NCI-H510A treated with DMSO at 0.1 percent for 48 hours (cell line): ENCODE data around the gene PHEX.

Experiments used
- DNase-seq: peaks from one replicate; lab custom pipeline; 2025; lab: John Stamatoyannopoulos, UW

PHEX gene

DNA sequence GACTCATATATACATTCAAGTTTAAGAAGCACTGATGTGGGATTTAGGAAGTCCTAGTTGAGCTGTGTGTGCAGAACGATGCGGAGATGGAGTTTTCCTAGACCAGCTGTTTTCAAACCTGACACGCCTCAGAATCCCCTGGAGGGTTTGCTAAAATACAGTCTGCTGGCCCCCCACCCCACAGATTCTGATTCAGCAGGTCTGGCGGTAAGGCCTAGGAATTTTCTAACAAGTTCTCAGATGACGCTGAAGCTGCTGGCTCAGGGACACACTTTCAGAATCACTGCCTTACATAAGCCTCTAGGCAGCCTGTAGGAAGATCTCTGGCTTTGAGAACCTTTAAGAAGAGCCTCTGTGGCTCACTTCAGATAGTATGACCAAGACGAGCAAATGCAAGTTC lies 73.1 kb downstream of the PHEX start:
- DNase-seq, result no peak

DNA sequence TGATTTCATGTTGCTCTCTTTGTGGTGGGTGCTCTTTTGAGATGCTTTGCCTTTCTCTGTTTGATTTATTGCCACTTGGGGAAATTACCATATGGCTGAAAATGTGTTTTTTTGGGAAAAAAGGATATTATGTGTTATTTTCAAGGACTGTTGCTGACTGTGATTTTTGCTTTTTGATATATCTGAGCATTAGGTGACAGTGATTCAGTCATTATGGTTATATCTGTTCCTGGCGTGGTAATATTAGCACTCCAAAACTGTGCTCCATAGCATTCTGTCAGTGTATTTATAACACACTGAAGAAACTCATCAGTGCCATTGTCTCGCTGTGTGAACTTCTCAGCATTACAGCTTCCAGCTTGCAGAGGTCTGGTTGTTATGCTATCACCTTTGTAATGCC lies 73.8 kb downstream of the PHEX start:
- DNase-seq, result no peak

DNA sequence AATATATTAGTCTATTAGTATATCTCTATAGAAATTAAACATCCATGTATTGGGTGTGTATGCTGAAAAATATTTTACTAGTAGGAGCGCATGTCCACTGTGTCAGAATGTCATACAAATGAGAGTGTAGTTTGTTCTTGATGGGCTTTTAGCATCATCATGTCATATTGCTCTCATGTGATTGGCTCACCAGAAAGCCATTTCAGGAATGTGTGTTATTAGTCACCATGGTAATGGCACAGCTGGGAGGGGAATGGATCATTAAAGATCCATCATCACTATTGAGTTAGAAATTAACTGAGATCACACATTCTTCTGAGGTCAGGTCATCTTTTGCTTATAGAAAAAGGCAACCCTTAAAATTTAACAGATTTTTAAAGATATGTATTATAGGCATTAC lies 77.3 kb downstream of the PHEX start:
- DNase-seq, result no peak

DNA sequence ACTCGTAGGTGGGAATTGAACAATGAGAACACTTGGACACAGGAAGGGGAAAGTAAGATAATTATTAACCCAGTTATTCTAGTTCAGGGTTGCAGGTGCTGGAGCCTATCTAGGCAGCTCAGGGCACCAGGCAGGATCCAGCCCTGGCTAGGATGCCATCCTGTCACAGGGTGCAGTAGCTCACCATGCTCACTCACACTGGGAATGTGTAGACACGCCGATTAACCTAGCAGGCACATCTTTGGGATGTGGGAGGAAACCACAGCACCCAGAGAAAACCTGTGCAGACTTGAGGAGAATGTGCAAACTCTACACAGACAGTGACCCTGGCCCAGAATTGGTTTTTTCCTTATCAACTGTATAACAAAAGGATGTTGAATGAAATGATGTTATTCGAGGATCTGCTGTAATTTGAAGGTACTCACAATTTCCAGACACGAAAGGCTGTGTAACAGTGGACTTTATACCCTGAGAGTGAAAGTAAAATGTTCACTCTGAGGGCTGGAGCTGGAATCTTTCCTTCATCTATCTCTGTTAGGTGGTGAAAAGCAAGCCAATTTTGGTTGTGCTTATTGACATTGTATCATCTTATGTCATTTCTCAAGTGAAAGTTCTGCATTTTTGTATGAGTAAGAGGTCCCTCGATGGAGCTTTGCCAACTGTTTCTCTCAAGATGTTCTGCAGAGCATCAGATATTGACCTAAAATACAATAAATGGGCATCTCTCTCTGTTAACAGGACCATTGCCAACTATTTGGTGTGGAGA lies 78.8 kb downstream of the PHEX start:
- DNase-seq, result no peak

DNA sequence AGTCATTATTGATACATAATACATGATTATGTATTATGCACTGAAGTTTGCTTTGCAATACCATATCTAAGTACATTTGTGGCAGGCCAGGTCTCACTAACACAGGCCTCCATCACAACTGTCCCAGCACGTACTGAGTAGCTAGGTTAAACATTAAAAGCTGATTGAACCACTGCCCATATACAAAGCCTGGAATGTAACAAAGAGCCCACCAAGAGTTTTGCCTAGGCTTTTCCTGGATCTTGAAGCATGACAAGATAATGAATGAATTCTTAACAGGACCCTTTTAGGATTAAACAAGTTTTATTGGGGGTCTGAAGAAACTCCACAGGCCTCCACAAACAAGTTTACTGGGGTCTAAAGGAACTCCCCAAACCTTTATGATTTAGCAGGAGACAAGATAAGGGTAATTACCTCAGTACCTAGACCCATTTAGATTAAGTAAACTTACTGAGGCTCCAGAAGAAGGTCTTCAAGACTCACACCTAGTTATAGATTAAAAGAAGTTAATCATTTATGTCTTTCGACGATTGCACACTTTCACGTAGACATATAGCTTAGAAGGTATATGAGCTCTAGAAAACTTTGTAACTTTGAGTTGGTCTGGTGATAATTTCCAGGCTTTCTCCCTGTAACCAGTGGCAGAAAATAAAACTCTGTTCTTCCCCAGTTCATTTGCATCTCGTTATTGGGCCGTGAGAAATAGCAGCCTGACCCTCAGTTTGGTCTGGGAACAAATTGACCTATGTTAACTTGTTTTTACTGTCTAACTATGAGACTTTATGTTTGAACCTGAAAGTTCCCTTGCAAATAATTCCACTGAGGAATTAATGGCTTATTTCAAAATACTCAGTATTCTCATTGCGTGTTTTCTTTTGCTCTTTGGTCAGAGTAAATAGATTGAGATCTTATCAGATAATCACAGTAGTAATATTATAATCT lies 84.8 kb downstream of the PHEX start:
- DNase-seq, result no peak

DNA sequence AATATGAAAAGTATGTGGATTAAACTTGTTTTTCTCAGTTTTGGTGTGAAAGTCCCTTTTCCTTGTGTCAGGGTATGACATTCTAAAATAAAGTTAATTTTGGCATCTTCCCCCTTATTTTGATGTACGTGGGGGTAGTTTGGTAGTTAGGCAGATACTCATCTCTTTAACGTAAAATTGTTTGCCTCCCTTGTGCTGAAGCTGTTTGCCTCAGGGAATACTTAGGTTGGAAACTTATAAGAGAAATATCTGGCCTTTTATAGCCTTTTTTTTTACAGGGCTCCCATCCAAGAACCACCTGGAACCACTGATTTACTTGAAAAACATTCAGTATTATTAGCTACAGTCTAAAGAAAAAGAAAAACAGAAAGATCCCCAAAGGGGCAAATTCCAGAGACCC lies 85.5 kb downstream of the PHEX start:
- DNase-seq, result no peak

DNA sequence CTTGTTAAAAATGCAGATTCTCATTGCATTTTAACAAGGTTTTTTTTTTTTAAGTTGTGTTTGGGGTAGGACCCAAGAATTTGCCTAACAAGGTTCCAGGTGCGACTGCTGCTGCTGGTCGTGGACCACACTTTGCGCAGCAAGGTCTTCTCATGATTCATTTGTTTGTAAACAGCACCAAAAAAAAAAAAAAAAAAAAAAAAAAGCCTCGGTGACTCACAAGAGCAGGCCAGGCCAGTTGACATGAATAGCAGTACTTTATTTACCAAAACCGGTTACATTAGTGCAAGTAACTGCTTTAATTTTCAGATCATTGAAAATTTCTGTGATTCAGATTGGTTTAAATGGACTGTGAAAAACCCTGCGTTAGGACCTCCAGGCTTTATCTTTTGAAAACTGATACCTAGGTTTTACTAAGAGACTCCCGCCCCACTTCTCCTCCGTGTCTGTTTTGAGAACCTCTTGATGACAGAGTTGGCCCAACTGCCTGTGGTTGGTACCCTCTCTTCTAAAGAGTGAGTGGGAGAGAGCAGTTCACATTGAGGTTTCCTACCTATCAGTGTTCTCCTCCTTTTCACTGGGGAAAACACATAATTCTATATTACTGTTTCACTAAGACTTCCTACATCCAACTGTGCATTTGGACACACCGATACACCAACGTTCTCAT lies 86.2 kb downstream of the PHEX start:
- no peak for DNase-seq

DNA sequence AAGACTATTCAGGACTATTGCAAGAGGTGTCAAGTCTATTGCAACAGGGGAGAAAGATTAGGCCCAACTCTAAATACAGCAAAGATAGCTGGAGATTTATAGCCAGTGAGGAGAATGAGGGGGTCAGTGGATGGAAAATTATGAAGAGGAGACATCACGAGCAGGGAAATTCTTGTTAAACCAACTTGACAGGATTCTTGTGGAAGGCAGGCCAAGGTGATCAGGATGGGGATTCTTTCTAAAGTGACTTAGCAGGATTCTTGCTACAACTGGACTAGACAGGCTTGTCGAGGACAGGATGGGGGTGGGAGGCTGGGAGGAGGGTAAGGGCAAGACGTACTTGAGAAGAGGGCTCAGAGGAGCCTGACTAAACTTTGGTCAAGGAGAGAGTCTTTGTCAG lies 89.0 kb downstream of the PHEX start:
- no peak for DNase-seq

DNA sequence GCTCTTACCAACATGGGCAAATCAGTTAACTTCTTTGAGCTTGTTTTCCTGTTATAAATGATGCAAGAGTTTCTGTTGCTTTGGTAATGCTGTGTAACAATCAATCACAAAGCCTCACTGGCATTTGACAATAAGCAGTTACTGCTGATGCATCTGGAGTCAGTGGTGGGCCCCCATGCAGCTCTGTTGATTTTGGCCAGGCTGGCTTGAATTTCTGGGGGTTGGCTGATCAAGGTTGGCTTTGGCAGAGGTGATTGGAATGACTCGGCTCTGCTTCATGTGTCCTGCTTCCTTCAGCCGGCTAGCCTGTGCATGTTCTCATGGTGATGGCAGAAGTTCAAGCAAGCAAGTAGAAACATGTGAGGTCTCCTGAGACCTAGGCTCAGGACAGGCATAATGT lies 90.4 kb downstream of the PHEX start:
- no peak for DNase-seq

DNA sequence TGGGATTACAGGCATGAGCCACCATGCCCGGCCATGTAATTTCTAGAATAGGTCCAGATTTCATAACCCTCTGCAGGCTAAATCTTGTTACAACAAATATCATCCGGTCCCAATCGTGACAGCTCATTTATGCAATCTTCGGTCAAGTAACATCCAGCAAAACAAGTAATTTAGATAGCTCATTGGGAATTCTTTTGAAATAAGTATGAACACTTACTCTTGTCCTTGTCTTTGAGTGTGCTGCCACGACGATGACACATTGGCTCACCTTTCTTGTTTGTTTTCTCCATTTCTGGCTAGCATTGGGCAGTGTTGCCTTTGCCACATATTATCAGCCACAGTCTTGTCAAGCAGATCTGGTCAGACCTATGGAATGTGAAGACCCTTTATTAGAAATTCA lies 92.0 kb downstream of the PHEX start:
- DNase-seq, result no peak

DNA sequence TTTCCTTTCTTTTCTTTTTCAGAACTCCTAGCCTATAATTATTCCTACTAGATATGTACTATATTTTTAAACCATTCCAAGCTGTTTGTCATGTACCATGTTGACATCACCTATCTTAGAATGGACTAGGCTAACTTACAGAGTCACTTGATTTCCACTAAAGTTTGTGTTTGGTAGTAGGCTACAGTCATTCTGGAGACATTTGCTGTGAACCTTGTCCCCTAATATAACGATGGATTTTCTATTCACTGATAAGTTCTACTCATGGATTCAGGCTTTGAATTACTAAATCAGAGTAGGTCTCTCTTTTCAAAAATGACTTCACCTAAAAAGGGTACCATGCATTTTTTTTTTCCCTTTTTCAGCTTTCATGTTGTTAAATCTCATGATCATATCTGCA lies 93.4 kb downstream of the PHEX start:
- no peak for DNase-seq

DNA sequence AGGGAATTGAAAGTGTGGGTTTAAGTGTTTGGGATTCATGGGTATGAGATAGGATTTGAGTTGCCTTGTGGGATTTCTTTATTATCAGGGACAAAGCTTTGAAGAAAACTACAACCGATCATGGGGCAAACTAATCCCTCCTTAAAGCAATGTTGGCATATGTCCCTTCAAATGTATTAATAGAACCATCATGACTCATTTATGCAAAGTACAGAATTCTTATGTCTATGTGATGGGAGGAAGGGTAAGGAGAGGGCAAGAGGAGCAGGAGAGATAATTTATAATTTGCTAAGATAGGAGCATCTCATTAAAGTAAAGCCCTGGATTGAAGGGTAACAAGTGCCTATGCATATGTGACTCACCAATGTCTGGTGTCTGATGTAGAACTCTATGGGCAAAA lies 94.2 kb downstream of the PHEX start:
- no peak for DNase-seq

DNA sequence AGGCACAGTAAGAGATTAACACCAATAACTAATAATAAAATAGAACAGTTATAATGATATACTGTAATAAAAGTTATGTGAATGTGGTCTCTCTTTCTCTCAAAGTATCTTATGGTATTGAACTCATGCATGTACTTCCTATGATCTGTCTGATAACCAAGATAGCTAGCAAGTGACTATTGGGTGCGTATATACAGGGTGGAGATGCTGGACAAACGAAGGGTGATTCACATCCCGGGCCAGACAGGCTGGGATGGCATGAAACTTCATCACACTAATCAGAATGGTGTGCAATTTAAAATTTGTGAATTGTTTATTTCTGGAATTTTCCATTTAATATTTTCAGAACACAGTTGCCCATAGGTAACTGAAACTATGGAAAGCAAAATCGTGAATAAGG lies 96.8 kb downstream of the PHEX start:
- no peak for DNase-seq

DNA sequence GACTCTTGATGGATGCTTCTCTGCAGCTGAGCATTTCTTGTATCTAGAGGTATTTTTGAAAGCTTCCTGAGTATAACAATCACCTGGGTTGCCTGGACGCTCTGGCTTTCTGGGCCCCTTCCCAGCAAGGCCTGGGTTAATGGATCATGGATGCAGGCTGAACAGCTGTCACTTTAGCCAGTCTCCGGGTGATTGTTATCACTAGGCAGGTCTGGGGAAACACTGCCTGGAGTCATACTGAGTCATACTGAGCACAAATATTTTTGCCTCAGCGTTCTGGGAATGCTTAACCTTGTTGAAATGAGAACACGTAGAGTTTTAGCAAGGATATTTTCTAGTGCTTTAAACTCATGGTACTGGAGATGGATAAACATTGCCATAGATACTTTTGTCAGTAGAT lies 102.6 kb downstream of the PHEX start:
- no peak for DNase-seq

DNA sequence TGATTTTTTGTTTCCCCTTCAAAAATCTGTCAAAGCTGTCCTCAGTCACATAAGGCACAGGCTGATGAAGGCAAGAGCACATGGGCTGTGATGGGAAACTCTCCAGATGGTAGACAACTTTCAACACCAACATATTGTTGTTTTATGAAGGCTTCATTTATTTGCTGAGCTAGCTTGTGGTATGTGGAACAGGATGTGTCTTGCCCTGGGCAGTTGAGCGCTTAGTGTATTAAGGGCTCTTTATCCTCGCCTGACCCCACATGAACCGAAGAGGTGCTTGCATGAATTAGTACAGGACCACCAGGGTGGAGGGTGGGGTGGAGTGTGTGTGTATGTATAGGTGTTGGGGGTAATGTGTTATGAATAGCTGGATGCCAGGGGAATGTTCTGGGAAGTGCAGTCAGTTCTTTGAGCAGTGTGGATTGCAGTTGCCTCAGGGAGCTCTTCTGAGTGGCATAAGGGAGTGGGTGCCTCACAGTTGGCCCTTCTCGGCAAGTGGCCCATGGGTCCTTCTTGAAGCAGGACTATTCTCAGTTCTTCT lies 103.1 kb downstream of the PHEX start:
- no peak for DNase-seq

DNA sequence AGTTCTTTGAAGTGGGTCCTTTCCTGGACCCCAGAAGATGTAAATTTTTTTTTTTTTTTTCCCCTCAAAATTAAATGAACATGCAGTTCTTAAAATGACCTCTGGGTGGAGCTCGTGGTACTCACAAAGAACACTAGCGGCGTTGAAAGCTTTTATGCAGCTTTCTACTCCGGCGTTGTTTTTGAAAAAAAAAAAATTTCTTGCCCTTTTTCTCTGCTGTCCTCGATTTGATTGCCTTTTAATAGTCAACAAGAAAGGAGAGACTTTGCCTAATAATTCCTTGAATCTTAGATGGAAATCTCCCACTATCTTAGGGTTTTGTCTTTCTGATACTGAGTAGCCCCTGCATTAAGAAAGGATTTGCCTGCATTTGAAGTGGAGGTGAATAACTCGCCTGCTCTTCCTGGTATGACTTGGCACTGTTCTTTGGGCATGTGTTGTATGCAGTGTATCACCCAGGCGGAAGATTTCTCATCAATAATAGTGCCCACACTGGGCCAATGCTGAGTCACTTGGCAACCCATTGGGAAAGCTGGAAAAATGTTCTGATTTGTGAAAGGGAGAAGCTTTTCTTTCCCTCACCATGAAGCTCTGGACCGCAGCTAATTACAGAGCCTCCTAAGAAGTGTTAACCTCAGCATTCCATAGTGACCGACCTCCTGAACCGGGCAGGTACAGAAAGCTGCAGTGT lies 104.0 kb downstream of the PHEX start:
- DNase-seq, result peak; percentile 69

DNA sequence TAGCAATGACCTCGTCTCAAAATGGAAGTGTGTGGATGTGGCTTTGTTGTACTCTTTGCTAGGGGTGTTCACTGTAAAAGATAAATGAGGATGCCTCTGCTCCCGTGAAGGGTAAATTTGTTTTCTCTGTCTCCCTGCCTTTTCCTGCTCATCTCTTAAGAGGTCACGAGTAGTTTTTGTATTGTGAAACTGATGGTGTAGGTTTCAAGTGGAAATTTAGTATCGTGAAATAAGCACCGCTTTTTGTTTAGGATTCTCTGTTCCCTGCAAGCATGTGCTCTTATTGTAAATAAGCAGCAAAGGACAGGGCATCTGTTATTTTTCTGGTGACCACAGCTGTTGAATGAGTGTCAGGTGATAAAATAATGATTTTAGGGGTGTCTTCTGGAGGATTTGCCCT lies 104.6 kb downstream of the PHEX start:
- no peak for DNase-seq

DNA sequence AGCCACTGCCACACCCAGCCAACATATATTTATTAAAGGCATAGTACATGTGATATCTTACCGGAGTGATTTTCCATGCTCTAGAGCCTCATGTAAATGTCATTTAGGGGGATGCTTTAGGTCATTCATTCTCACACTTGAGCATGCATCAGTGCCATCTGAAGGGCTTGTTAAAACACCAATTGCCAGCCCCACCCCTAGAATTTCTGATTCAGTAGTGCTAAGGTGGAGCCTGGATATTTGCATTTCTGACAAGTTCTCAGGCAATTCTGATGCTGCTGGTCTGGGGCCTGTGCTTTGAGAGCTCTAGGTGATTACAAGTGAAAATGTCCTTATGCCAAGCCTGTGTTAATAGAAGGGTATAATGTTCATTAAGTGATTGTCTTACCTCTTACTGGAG lies 107.7 kb downstream of the PHEX start:
- peak; percentile 75 for DNase-seq

DNA sequence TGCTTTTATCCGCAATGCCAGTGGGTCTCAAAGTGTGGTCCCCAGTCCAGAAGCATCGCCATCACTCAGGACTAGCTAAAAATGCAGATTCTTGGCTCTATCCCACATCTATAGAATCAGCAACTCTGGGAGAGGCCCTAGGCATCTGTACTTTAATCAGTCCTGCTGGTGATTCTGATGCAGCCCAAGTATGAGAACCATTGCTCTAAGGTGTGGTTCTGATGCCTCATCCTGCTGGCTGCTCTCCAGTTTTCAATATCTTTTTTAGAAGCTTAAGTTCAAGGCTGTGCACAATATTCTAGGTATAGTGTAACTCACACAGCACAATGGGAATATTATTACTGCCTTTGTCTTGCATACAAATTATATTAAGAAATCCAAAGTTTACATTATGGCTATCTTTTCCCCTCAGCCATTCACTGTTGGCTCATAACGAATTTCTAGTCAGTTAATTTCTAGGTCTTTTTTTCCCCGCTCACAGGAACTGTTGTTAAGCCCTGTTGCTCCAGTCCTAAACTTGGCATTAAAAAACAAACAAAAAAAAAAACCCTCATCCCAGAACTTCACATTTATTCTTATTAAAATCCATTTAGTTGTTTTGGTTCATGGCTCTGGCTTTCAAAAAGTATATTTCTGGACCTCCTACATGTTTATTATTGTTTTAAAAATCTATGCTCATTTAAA lies 109.1 kb downstream of the PHEX start:
- no peak for DNase-seq

DNA sequence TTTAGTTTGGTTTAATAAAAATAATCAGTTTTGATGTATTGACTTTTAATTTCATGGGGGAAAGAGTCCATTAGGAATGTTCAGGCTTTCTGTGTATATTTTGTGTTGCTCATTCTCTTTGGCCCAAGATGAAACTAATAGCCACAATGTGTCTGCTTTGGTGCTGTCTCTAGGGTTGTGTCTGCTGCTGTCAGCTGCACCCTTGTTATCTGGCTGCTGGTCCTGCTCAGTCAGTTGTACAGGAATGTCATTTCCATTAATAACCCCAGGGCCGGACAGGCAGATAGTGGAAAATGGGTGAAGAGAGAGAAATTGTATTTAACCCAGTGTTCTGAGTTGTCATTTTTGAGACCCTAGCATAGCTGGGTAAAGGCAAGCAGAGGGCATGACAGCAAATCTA lies 115.1 kb downstream of the PHEX start:
- DNase-seq, result no peak

DNA sequence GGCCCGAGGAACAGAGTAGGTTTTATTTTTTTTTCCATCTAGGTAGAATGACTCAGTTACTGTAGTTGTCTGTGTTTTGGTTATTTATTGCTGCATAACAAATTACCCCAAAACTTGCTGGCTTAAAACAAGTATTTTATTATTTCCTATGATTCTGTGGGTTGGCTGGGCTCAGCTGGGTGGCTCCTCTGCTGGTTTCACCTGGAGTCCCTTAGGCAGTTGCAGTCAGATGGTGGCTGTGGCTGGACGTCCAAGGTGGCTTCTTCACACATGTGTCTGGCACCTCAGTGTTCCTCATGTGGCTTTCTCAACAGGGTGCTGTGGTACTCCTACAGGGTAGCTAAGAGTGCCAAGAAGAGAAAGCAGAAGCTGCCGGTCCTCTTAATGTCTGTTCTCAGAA lies 115.8 kb downstream of the PHEX start:
- DNase-seq, result no peak
